Inflammatory macrophage treated with lipopolysaccharide for 1 hour (primary cell): Measurements from ENCODE around the gene KCNJ12.

Source experiments
- DNase-seq, 2 donors: peaks; one replicate each; pipeline ENCODE4 v3.0.0-alpha.2; 2020 to 2022

The KCNJ12 gene

GRCh38 chr17:21368545-21369246, 7.5 kb upstream of the KCNJ12 start:
- no peak for DNase-seq

DNA sequence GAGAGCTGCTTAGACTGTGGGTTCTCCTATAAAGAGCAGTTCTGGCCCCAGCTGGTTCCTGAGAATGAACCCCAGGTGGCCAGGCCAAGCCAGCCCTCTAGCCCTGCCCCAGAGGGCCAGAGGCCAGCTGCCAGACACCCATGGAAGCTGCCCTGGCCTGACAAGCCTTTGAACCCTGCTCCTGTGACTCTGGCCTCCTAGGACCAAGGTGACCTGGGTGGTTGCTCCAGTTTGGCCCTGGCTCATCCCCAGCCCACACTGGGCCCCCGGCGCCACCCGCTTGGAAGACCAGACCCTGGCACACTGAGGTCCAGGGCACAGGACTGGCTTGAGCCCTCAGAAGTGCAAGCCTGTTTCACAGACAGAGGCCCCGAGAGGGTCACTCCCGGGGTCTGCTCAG, 6.8 kb upstream of the KCNJ12 start:
- no peak for DNase-seq

DNA sequence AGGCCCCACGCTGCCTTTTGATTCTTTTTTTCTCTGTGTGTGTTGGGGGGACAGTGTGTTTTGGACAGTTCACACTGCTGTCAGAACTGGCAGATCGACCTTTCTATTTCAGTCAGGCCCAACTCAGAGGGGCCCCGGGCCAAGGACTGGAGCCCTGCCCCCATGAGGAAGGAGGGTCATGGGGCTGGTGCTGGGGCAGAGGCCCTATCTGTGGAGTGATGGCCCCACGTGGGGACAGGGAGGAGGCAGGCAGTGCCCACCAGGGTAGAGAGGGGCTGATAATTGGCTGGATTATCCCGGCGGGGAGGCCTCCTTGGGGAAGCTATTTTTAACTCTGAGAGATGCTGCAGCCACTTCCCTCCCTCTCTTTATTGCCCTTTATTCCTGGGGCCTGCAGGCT, 5.7 kb upstream of the KCNJ12 start:
- no peak for DNase-seq

DNA sequence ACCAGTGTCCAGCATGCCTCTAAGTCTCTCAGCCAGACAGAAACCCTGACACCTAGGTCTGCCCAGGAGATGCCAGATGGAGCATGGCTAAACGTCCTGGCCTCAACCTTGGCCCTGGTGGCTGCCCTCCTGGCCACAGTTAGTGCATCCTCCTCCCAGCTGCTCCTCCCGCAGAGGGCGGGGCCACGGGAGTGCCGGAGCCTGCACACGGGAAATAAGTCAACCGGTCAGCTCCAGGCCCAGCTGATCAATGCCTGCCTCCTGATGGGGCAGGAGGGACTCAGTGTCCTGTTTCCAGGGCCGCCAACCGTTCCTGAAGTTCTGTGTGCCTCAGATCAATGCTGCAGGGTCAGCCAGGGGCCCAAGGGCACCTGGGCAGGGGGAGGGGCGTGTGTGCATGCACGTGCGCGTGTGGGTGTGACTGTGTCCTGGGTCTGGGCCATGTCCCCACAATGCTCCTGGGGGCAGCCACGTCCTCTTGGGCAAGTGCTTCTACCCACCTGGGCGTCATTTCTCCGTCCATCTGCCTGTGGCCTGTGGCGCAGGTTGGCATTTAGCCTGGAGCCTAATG, 4.6 kb upstream of the KCNJ12 start:
- DNase-seq: no peak

- no peak for DNase-seq
Observed at GRCh38 chr17:21372256-21372954, 3.8 kb upstream of the KCNJ12 start.

DNA sequence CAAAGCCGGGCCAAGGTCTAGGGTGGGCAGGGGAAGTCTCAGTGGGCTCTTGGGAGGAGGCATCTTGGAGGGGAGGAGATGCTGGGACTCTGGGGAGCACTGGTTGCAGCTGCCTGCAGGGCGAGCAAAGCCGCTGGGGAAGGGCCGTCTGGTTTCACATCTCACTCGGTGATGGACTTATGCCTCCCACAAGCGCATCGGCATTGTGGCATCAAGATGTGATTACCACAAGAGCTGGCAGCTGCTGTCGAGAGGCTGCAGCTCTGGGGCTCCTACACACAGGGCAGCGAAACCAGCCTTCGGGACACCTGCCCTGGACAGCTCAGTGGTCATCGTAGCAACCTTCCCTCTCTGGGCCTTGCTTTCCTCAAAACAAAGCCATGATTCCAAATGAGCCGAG, 3.1 kb upstream of the KCNJ12 start:
- no peak for DNase-seq

GRCh38 chr17:21373696-21374440, 2.3 kb upstream of the KCNJ12 start:
- no peak for DNase-seq

GRCh38 chr17:21374441-21375161, 1.6 kb upstream of the KCNJ12 start:
- DNase-seq: no peak

DNA sequence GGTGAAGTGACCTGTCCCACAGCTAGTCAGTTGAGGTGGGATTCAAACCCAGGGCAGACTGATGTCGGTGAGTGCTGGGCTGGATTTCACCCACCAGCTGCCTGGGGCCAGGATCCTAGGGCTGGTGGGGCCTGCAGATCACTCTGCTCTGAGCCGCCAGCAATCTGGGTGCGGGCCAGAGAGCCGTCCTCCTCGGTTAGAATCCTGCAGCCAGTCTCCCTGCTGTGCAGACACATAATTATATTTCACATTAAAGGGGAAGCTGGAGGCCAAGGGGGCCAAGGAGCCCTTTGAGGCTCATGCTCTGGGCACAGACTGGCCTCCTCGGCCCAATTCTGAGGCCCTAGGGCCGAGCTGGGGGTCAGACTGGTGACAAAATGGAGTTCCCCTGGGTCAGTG, 996 bp upstream of the KCNJ12 start:
- DNase-seq: no peak

DNA sequence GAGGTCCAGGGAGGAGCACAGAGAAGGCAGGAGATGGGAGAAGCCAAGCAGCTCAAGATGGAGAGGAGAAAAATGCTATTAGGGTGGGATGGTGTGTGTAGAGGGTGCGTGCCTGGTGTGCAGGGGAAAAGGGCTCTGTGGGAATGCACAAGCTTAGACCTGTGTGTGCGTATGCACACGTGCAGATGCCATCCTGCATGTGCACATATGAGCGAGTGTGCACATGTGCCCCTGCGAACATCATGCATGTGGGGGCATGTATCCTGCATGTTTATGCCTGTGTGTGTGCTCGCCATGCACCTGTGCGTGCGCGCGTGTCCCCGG, 438 bp upstream of the KCNJ12 start:
- no peak for DNase-seq

DNA sequence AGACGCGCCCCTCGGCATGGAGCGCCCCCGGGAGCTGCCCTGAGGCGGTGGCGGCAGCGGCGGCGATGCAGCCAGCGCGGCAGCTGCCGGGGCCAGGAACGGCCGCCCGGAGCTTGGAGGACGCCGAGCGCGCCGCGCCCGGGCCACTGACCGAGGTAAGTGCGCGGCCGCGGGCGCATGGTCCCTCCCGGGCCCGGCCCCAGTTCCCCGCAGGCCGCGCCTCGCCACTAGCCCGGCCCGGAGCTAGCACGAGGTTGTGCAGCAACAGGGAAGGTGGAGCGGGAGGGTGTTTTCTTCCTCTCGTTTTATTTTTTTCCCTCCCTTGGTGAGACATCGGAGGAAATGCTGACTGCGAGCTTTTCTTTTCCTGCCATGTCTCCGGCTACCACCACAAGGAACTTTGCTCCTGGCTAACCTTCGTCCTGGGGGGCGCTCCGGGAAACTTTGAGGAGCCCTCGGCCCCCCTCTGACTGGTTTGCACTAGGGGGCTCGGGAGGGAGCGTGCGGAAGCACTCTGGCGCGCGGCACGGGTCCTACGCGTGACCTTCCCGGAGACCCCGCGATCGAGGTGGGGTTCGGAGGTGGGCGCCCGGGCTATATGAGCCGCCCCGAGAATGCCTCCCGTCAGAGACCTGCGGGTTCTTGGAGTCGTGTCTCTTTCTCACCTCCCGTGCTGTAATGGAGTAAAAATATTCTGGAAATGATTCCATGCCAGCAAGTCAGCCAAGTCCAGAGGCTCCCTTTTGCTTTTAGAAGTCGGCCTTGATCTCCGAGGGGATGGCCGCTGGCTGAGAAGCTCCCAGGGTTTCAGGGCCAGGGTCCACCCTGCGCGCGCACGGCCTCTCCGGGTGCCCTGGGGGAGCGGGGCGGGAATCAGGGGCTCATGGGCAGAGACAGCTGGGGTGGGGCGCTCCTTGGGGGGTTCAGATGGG, 868 bp downstream of the KCNJ12 start:
- DNase-seq: no peak

DNA sequence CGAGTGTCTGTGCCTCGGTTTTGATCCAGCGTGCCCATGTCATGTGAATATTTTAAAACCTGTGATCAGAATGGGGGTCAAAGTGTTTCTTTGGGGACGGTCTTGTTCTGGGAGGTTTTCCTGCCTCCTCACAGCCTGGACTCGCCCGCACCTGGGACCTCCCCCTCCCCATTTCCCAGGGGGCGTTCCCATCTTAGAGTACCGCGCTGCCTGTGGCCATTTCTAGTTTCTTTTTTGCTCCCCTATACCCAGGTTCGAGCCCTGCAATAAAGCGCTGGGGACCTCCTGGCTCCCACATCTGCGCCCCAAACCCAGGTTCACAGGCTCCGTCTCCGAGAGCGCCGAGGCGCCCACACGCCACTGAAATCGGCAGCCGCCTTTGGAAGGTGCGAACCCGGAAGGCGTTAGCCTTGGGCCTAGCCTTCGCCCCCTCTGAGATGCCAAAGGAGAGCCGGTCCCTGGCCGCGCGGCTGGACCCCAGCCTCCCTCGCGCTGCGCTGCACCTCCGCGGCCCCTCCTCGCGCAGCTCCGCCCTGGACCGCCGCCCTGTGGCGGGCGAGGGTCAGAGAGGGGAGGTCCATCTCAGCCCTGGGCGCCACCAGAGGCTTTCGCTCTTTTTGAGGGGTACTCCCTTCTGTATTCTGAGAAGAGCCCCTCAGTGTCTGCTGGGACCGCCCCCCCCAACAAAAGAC, 1.7 kb downstream of the KCNJ12 start:
- no peak for DNase-seq

GRCh38 chr17:21378553-21378952, 2.4 kb downstream of the KCNJ12 start:
- no peak for DNase-seq

- DNase-seq: no peak
Observed at GRCh38 chr17:21379080-21379711, 3.0 kb downstream of the KCNJ12 start.

DNA sequence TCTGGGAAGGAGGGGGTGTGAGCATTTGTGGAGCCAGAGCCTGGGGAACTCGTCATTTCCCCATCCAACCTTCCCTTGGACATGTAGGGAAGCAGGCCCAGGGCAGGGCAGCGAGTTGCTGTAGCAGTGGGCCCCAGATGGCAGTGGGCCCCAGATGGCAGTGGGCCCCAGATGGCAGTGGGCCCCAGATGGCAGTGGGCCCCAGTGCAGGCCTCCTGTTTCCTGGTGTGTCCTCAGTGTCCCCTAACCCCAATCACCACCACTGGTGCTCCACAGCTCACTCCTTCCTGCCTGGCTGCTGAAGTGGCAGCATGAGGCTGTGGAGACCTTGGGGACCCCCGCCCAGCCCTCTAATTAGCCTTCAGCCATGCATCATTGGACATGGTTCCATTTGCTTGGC, 4.5 kb downstream of the KCNJ12 start:
- no peak for DNase-seq

DNA sequence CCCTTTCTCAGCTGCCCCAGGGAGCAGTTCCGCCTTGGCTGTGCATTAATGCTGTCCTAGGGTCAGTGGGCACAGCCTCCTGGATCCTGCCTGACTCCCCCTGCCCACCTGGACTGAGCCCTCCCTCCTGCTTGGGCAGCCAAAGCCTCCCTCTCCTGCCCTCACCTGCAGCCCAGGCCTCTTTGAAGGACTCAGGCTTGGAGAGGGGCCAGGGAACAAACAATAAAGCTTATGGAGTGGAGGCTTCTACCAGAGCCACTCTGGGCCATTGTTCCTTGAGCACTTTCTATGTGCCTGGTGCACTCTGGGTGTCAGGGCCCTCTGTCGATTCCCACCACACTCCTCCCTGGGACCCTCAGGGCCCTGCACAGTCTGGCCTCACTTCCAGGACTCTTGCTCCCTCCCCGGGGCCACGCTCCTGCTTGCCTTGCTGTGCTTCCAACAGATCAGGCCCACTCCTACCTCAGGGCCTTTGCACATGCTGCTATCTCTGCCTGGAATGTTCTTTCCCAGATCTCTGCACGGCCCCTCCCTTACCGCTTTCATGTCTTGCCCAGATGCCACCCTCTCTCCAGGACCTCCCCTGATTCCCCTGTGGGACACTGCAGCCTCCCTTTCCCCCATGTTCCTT, 5.0 kb downstream of the KCNJ12 start:
- no peak for DNase-seq

DNA sequence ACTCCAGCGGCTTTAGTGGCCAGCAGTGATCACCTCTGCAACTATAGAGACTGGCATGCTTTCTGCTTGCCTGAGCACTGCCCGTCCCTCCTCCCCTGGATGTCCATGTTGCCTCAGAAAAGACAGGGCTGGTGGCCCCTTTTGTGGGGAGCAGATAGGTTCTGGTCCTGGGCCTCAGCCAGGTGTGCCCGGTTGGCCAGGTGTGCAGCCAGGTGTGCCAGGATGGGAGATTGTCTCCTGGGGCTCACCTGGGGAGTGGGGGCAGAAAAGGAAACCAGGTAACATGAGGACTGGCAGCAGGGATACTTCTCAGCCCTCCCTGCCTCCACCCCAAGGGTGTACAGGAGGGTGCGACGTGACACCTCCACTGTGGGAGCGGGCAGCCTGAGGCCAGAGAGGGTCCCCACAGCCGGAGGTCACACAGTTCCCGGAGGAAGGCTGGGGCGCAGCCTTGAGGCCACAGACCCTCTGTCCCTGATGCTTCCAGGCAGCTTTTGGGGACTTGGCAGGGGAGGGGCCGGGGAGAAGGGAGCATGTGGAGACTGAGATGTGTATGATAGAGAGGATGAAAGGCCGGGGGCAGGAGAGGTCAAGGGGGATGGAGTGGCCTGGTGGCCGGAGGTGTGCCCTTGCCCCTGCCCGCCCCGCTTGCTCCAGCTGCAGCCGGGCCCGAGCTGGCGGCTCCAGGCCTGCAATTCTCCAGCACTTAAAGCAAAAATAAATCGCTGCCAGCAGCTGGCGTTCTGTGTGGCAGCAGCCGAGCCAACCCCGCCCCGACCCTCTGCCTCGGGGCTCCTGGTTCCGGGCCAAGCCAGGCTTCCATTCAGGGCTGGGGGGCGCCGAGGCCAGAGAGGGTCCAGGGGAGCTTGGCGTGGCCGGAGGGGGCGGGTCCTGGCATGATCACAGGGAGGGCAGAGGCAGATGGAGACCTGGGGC, 6.7 kb downstream of the KCNJ12 start:
- DNase-seq: no peak

- DNase-seq: no peak
Observed at GRCh38 chr17:21385281-21385845, 9.2 kb downstream of the KCNJ12 start.

- DNase-seq: no peak
Observed at GRCh38 chr17:21387616-21388015, 11.5 kb downstream of the KCNJ12 start.
